Caki2 (cell line): ENCODE results near the gene GAS5. TPM values are rescaled to one million over a fixed set of nuclear protein-coding genes. Genes with fewer than 3 reads are reported as not detected.
"Not testable (repeated sequence)": the region's sequence is repeated elsewhere in the genome, so short reads cannot be mapped to it uniquely, and the experiment has no call there.

Experiments used
- DNase-seq: peaks from one replicate; pipeline ENCODE4 v3.0.0-alpha.2; 2015; ENCODE audit warnings: low read depth
- in situ Hi-C: cut with HindIII; loops from 2 replicates; pipeline ENCODE4 v1.10.0; 2016; ENCODE audit warnings: low sequenced_read_pairs, low pct_unique_long_range_greater_than_20kb, mixed read lengths
- total RNA-seq: library from RNA; depleted of rRNA; stranded (reverse); fragments of >200 nt; shearing (Covaris generic); gene quantifications from 2 replicates; pipeline ENCODE4 v1.2.3, GENCODE V29; 2014; ENCODE audit warnings: low replicate concordance; rRNA removed

GAS5 gene
- total RNA-seq, result 193 and 209 TPM in 2 replicates

DNA sequence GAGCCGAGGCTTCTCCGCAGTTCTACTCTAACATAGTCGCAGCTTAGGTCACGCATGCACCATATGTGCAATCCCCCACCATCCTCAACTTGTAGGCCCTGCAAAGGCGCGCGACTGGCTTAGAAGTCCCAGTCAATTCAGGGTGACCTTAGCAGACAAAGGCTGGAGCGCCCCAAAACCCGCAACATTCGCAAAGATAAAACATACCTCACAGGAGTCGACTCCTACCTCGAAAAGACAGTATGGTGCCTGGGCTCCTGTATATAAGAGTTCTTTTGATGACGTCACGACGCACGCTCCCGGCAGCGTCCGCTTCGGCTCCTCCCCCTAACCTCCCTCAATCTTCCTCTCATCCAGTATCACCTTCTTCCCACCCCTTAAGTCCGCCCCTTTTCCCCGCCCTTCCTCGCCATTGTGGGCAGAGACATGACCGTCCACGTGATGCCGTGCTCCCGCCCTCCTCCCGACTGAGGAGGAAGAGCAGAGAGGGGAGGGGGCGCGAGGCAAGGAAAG lies at the start of gene GAS5:
Gene GAS5 (minus strand): TSS at position 237 of the 513 bp plus-strand sequence.
- in situ Hi-C loops, result no loop called here
- DNase-seq, result peak; percentile 98

DNA sequence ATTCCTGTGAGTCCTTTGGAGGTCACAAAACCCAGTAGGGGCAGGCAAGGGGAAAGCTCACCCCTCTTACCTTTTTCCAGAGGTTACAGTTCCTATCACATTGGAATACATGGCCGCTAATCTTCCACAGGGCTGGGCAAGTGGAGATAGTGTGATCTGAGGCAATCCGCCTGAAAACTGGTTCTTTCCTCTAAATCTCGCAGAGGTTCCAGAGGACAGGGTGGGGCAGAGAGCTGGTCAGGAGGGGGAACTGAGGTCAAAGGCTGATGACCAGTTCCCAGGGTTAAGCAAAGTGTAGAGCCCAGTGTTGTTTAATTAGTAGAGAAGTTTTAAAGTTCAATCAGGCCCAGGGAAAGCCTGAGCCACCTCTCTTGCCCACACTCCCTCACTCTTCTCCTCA lies 49.4 kb upstream of the GAS5 start, which contains the start of gene SERPINC1:
Gene SERPINC1 (minus strand): TSS at position 179 of the 400 bp plus-strand sequence. CDS start 68 bp downstream, at position 111.
- in situ Hi-C loops, result no loop called here
- DNase-seq, result no peak

DNA sequence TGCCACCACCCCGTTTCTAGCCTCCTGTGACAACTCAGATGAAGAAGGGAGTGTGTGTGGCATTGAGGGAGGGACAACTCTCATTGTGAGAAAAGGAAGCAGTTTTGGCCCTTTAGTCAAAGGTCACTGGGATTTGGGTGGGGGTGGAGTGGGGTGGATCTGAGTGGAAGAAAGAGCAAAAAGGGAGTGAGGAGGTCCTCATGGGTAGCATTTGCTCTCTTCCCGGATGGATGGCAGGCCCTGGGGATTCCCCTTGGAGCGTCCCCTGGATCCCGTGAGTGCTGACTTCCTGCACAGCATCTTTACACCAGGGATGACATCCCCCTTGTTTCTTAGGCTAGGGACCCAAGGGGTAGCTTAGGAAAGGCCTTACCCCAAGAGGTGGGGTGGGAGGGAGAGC lies 48.9 kb upstream of the GAS5 start:
- DNase-seq, result no peak
- in situ Hi-C loops, result no loop called here

DNA sequence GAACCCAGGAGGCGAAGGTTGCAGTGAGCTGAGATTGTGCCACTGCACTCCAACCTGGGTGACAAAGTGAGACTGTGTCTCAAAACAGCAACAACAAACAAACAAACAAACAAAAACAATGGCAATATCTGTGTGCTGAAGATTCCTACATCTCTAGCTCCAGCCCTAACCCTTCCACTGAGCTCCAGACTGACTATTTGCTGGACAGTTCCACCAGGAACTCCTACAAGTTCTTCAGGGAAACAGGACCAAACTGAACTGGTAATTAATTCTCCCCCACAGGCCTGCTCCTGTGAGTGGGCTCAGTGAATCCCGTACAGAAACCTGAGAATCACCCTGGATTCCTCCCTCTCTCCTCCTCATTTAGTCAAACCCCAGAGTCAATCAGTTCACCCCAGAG lies 47.8 kb upstream of the GAS5 start:
- no peak for DNase-seq
- in situ Hi-C loops, result no loop called here

DNA sequence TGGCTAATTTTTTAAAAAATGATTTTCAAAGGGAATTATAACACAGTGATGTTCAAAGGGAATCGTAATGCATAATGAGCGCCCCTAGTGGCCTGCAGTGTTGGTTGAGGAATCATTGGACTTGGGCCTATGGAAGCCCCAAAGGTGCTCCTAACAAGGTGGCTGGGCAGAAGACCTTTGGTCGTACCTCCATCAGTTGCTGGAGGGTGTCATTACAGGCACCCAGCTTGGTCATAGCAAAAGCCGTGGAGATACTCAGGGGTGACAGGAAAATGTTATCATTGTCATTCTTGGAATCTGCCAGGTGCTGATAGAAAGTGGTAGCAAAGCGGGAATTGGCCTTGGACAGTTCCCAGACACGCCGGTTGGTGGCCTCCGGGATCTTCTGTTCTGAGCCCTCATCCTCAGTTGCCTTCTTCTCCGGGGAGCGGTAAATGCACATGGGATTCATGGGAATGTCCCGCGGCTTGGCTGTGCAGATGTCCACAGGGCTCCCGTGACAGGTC lies 46.6 kb upstream of the GAS5 start:
- in situ Hi-C loops, result no loop called here
- DNase-seq, result no peak

DNA sequence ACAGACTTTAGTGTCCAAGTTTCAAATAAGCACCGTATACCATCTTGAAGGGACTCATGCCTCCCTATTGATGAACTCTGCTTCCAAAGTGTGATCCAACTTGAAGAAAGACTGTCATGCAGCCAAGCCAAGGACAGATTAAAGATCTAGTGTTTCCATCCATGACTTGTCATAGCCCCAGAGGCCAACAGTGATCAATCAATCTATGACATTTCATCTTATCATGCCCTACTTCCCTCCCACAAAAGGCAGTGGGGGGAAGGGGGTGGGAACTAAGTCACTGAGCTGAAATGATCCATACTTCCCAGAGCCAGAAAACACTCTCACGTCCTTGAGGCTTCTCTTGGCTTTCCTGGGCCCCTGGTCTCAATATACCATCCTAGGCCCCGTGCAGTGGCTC lies 45.3 kb upstream of the GAS5 start:
- no peak for DNase-seq

DNA sequence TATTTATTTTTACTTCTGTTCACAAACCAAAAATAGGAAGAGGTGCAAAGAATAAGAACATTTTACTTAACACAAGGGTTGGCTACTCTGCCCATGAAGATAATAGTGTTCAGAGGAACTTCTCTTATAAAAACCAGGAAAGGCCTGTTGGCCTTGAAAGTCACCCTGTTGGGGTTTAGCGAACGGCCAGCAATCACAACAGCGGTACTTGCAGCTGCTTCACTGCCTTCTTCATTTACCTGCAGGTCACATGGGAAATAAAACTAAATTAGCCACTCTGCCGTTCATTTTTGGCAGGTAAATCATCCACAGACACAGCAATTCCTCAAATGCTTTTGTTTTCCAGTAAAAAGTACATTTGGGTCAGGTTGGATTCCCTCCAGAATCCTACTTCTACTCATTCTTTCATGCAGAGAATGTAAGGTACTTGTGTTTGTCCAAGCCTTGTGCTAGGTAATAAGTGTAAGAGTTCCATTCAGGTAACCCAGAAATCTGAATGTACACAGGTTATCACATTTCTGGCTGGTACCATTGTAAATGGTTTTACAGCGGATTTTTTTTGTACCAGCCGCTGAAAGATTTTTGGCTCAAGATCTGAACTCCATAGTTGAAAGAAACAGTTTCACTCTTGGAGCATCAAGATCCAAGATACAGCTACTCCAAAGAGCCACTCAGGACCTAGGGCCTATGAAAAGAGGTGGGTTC lies 36.2 kb upstream of the GAS5 start:
- DNase-seq, result no peak
- in situ Hi-C loops, result no loop called here

More for the DNA sequence above, 45.3 kb upstream of the GAS5 start:
- in situ Hi-C loops, result no loop called here

DNA sequence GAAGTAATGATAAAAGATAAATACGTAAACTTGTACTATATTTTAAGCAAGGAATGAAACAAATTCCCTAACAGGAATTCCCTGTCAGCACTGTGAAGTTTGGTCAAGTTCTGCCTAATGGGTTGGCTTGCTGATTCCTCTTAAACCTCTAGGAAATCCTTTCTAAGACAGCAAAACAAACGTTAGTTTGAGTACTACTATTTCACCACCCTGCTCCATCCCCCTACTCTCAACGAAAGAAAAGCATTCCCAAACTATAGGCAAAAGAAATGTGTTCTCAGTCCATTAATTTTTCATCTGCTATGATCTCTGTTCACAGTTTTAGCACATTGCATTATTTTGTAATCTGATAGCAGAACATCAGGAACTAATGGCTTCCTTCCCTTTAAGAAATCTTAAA lies 33.2 kb upstream of the GAS5 start:
- no peak for DNase-seq
- in situ Hi-C loops, result no loop called here

DNA sequence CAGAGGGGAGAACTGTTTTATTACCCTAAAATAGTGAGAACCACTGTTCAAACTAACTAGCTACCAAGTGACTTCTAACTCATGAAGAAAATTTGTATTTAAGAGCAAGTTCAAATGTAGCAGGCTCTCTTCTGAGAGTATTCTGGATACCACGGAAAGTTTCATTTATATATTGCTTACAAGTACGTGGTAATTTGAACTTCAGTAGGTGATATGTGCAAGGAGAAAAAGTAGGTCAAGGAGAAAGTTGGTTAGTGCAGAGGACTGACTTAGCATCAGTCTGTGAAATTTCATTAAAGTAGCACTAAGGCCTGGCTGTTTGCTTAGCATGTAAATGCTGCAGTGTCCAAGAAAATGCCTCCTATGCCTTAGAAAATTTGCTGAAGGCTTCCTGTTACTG lies 32.6 kb upstream of the GAS5 start:
- DNase-seq, result no peak
- in situ Hi-C loops, result no loop called here

DNA sequence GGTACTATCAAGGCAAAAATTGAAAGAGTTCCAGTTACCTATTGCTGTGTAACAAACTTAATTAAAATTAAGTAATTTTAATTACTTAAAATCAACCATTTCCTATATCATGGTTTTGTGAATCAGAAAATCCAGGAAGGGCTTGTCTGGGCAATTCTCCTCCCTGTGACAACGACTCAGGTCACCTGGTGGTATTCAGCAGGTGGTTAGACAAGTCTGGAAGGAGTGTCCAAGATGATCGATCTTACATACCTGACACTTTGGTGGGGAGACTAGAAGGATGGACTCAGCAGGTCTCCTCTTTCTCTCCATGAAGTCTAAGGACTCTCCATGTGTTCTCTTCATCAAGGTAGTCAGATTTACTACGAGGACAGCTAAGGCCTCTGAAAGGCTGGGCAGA lies 26.4 kb upstream of the GAS5 start:
- in situ Hi-C loops, result no loop called here
- DNase-seq, result no peak

DNA sequence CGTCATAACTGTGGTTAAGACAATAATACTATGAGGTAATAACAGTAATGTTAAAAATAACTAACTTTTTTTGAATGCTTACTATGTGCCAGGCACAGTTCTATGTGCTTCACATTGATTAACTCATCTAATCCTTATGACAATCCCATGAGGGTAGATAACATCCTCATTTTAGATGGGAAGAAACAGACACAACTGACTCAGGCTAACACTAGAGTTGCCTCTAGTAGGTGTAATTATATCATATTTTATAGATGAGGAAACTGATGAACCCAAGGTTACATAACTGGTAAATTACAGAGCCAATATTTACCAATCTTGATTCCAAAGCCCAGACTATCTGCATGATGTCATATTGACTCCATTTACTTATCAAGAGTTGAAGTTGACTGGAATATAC lies 25.8 kb upstream of the GAS5 start:
- in situ Hi-C loops, result no loop called here
- no peak for DNase-seq

DNA sequence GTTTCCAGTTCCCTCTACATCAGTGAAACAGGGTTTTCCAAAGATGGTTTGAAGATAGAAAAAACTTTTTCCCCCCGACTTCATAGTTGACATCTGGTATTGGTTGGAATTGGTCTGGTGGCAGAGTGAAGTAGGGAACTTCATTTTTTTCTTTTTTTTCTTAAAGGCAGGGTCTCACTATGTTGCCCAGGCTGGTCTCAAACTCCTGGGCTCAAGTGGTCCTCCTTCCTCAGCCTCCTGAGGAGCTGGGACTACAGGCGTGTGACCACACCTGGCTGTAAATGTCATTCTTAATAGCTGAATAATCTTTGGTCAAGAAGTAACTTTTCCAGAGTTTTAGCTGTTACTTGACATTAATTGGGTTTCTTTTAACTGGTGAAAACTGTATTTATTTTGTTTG lies 22.1 kb upstream of the GAS5 start:
- no peak for DNase-seq
- in situ Hi-C loops, result no loop called here

DNA sequence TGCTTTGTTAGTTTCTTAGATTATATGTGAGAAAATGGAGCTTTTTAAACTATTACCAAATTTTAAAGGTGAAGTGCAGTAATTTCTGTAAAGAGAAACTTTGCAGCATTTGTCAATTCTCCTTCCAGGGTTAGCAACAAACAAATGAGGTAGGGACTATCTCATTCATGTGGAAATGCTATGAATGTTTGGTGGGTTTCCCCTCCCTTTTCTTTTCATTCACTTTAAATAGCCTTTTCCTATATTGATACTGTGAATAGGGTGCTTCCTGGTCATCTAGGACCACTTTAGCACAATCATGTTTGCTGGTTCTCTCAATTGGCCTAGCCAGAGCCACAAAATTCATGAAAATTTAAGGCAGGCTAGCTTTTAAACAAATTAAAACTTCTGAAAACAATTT lies 21.0 kb upstream of the GAS5 start:
- DNase-seq, result no peak
- in situ Hi-C loops, result no loop called here

DNA sequence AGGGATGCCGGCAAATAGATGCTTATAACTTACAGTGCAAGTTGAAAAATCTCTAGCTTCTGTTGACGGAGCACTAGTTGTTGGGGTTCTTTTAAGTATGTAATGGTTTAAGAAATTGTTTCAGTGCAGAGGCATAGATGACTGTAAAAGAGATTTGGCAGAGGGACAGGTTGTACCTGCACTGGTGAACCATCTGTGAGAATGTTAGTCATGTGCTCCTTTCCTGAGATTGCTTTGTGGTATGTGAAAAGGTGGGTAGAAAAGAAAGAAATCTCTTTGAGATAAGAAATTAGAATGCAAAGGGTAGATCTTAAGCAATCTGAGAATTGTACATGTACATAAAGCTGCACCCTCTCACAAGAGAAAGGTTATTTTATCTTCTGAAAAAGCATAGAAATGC lies 19.8 kb upstream of the GAS5 start:
- DNase-seq, result no peak
- in situ Hi-C loops, result no loop called here

DNA sequence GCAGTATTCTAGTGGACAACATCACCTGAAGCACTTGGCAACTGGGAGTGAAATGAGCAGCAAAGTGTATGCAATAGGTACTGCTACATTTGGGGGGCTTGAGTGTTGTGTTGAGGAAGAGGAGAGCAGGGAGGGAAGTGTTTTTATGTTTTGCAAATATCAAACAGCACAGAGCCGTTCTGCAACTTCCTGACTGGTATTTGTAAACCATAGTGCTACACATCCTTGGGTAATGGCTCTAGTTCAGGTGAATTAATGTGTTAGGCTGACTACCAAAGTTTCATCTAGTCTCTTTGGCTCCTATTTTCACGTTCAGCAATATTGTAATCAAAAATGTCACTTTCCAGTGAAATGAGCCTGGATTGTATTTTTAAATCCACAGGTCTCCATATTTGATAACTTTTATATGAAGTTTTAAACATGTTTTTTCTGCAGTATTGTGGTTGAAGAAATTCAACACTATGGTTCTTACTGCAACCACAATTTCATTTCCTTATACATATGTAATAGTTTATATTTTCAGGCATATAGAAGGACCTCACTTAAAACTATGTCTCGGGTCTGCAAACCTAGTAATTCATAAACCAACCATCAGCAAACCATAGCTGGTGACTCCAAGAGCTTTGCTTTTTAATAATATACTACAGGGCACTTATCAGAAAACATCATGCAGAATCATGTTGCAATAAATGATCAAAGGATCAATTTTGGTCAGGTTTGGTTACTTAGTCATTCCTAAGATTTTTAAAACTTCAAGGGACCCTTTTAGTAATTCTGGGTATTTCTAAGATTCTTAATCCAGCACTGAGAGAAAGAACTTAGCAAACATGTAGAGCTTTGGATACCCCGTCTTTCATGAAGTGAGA lies 19.2 kb upstream of the GAS5 start:
- DNase-seq, result no peak
- in situ Hi-C loops, result no loop called here

DNA sequence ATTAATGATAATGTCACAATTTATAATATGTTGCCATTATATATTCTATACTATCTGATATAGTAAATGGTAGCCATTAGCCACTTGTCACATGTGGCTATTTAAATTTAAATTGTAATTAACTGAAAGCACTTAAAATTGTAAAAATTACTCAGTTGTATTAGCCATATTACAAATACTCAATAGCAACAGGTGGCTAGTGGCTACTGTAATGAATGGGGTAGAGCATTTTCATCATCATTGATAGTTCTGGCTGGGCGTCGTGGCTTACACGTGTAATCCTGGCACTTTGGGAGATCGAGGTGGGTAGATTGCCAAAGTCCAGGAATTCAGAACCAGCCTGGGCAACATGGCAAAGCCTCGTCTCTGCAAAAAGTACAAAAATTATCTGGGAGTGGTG lies 16.9 kb upstream of the GAS5 start:
- in situ Hi-C loops, result no loop called here
- DNase-seq, result no peak

DNA sequence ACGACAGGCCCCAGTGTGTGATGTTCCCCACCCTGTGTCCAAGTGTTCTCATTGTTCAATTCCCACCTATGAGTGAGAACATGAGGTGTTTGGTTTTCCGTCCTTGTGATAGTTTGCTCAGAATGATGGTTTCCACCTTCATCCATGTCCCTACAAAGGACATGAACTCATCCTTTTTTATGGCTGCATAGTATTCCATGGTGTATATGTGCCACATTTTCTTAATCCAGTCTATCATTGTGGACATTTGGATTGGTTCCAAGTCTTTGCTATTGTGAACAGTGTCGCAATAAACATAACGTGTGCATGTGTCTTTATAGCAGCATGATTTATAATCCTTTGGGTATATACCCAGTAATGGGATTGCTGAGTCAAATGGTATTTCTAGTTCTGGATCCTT lies 13.3 kb upstream of the GAS5 start:
- in situ Hi-C loops, DNase-seq: not testable (repeated sequence)

DNA sequence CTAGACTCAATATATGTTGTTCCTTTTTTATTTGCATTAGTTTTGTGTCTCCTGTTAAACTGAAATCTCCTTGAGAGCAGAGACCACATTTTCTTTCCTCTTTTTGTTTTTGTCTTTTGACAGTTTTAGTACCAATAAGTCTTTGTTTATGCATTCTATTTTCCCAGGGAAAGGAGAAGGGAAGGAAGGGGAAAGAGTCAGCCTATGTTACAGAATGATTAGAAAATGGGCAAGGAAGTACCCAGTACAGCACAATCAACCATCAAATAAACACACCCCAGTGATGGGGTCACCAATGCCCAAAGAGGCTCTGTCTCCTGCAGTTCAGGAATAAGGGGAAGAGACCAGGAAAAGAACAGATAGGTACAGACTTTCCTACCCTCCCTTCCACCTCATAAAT lies 10.5 kb upstream of the GAS5 start:
- in situ Hi-C loops, result no loop called here
- DNase-seq, result no peak

DNA sequence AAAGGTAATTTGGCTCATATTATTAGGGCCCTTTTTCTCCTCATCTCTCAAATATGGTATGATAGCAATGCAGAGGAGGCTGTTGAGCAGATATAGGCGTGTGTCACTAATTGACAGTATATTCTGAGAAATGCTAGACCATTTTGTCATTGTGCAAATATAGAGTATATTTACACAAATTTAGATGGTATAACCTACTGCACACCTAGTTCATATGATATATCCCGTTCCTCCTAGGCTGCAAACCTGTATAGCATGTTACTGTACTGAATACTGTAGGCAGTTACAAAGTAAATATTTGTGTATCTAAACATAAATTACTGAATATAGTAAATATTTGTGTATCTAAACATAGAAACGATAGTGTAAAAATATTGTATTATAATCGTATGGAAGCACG lies 8.9 kb upstream of the GAS5 start:
- in situ Hi-C loops, result no loop called here
- no peak for DNase-seq
